IMR-90 (cell line): ENCODE results near the gene BCDIN3D. TPM values are rescaled to one million over a fixed set of nuclear protein-coding genes. Genes with fewer than 3 reads are reported as not detected.

Source experiments
- ATAC-seq: fragments of 200-7000 bp; cut with Tn5 transposase; 2 replicates; pipeline ENCODE4 v1.9.1; 2020; ENCODE audit warnings: low read depth, mild to moderate bottlenecking, moderate library complexity
- BruUV-seq: library from RNA; stranded (reverse); fragments of 400-500 nt; replicated peaks from 2 replicates; lab custom pipeline; 2021; lab: Mats Ljungman, UMichigan
- CTCF ChIA-PET: fragments of 300-600 bp; formaldehyde crosslinking; extraction: SDS; loops from one replicate; lab custom pipeline; 2021; ENCODE audit warnings: antibody characterized with exemption; lab: Yijun Ruan, JAX
- POLR2A ChIA-PET: fragments of 300-600 bp; sonication (Branson Sonifier 250); formaldehyde crosslinking; loops from one replicate; lab custom pipeline; 2022; ENCODE audit warnings: antibody characterized with exemption; ENCODE audit not compliant: unreplicated experiment; lab: Charles Lee
- DNase-seq: peaks from one replicate; pipeline ENCODE4 v3.0.0; 2013
- H2AFZ ChIP-seq: replicated peaks from 2 replicates; pipeline ENCODE3; 2013; ENCODE audit warnings: low read length, mild to moderate bottlenecking; ENCODE audit not compliant: poor library complexity
- H2AK5ac ChIP-seq: 2 replicates; pipeline ENCODE4 v1.6.1; 2013; ENCODE audit warnings: low read depth, low read length, inconsistent platforms
- H2AK9ac ChIP-seq: replicated peaks from 2 replicates; pipeline ENCODE3; 2013; ENCODE audit warnings: mild to moderate bottlenecking, low read depth, low read length, moderate library complexity; ENCODE audit not compliant: poor library complexity
- H2BK120ac ChIP-seq: 2 replicates; pipeline ENCODE4 v1.6.1; 2013; ENCODE audit warnings: low read depth, low read length, inconsistent platforms
- H2BK15ac ChIP-seq: 3 replicates; pipeline ENCODE4 v1.6.1; 2013; ENCODE audit warnings: low read depth, low read length, inconsistent platforms
- H2BK20ac ChIP-seq: 2 replicates; pipeline ENCODE4 v1.6.1; 2013; ENCODE audit warnings: low read depth, mild to moderate bottlenecking, inconsistent platforms, low read length, moderate library complexity
- H2BK5ac ChIP-seq: 2 replicates; pipeline ENCODE4 v1.6.1; 2013; ENCODE audit warnings: mild to moderate bottlenecking, low read depth, low read length, inconsistent platforms; ENCODE audit not compliant: poor library complexity, severe bottlenecking
- H3K14ac ChIP-seq: replicated peaks from 2 replicates; pipeline ENCODE4 v1.6.1; 2013; ENCODE audit warnings: low read depth, low read length, inconsistent platforms
- H3K18ac ChIP-seq: 2 replicates; pipeline ENCODE4 v1.6.1; 2013; ENCODE audit warnings: low read depth, low read length, control low read depth
- H3K23ac ChIP-seq: 2 replicates; pipeline ENCODE4 v1.6.1; 2013; ENCODE audit warnings: low read depth, low read length, inconsistent platforms
- H3K27ac ChIP-seq: 2 replicates; pipeline ENCODE4 v1.5.1; 2013; ENCODE audit warnings: mild to moderate bottlenecking, control low read depth, low read length; ENCODE audit not compliant: insufficient read depth
- H3K27me3 ChIP-seq: 2 replicates; pipeline ENCODE4 v1.6.1; 2013; ENCODE audit warnings: low read length; ENCODE audit not compliant: control insufficient read depth, insufficient read depth
- H3K36me3 ChIP-seq: 2 replicates; pipeline ENCODE4 v1.6.1; 2013; ENCODE audit warnings: low read length, mixed read lengths; ENCODE audit not compliant: control insufficient read depth, insufficient read depth
- H3K4ac ChIP-seq: 2 replicates; pipeline ENCODE4 v1.6.1; 2013; ENCODE audit warnings: low read depth, low read length, inconsistent platforms
- H3K4me1 ChIP-seq: 2 replicates; pipeline ENCODE4 v1.6.1; 2013; ENCODE audit warnings: low read length, mixed read lengths; ENCODE audit not compliant: control insufficient read depth, insufficient read depth
- H3K4me2 ChIP-seq: 2 replicates; pipeline ENCODE4 v1.6.1; 2013; ENCODE audit warnings: low read depth, mild to moderate bottlenecking, control low read depth, low read length, moderate library complexity
- H3K4me3 ChIP-seq: 2 replicates; pipeline ENCODE4 v1.5.1; 2013; ENCODE audit warnings: low read depth, mild to moderate bottlenecking, control low read depth, low read length, moderate library complexity; ENCODE audit not compliant: insufficient read depth
- H3K56ac ChIP-seq: 2 replicates; pipeline ENCODE4 v1.6.1; 2013; ENCODE audit warnings: low read length, inconsistent platforms; ENCODE audit not compliant: insufficient read depth; ENCODE audit errors: extremely low read depth
- H3K79me1 ChIP-seq, 2 experiments: 2 replicates each; pipeline ENCODE4 v1.6.1; 2013; ENCODE audit warnings: low read length in 2 of 2, inconsistent platforms in 1 of 2, low read depth in 1 of 2
- H3K9ac ChIP-seq: 2 replicates; pipeline ENCODE4 v1.6.1; 2013; ENCODE audit warnings: low read depth, low read length, control low read depth
- H3K9me1 ChIP-seq: 2 replicates; pipeline ENCODE4 v1.6.1; 2013; ENCODE audit warnings: low read length, inconsistent platforms; ENCODE audit not compliant: insufficient read depth
- H3K9me3 ChIP-seq: 2 replicates; pipeline ENCODE4 v1.6.1; 2013; ENCODE audit warnings: low read length; ENCODE audit not compliant: control insufficient read depth, insufficient read depth
- H4K20me1 ChIP-seq: 2 replicates; pipeline ENCODE4 v1.6.1; 2013; ENCODE audit warnings: low read length, inconsistent platforms; ENCODE audit not compliant: insufficient read depth
- H4K5ac ChIP-seq: 2 replicates; pipeline ENCODE4 v1.6.1; 2013; ENCODE audit warnings: mild to moderate bottlenecking, low read depth, low read length, control low read depth
- H4K8ac ChIP-seq, 2 experiments: 2 replicates each; pipeline ENCODE4 v1.6.1; 2013; ENCODE audit warnings: low read depth in 2 of 2, low read length in 2 of 2, control low read depth in 1 of 2, inconsistent platforms in 1 of 2
- H4K91ac ChIP-seq: 2 replicates; pipeline ENCODE4 v1.6.1; 2013; ENCODE audit warnings: low read depth, low read length, inconsistent platforms; ENCODE audit not compliant: insufficient read depth
- BHLHE40 ChIP-seq: fragments of 150-350 bp; IDR thresholded peaks from 2 replicates; pipeline ENCODE4 v1.6.1; 2016; ENCODE audit warnings: mild to moderate bottlenecking, low read depth, low read length
- MAFK ChIP-seq: IDR thresholded peaks from 2 replicates; pipeline ENCODE4 v1.6.1; 2012; ENCODE audit warnings: low read depth, low read length, improper control_type of control experiment
- MXI1 ChIP-seq: IDR thresholded peaks from 2 replicates; pipeline ENCODE4 v1.6.1; 2012; ENCODE audit warnings: low read depth, mild to moderate bottlenecking, low read length, moderate library complexity, borderline replicate concordance
- RCOR1 ChIP-seq: IDR thresholded peaks from 2 replicates; pipeline ENCODE4 v1.6.1; 2012; ENCODE audit warnings: mild to moderate bottlenecking, low read length, improper control_type of control experiment; ENCODE audit not compliant: insufficient replicate concordance
- RFX5 ChIP-seq: IDR thresholded peaks from 2 replicates; pipeline ENCODE4 v1.8.0; 2012; ENCODE audit warnings: low read depth, mild to moderate bottlenecking, low read length, moderate library complexity
- WGBS, 2 experiments: methylation state at CpG; one replicate each; pipeline versions ENCODE4 v1.1.5 to v1.1.7; 2013; ENCODE audit warnings: missing lambda C conversion rate in 2 of 2; ENCODE audit not compliant: insufficient read length in 1 of 2; ENCODE audit errors: extremely low coverage in 2 of 2; 5-methylcytosine and 5-hydroxymethylcytosine counted together
- dilution Hi-C: fragments of 300-500 bp; cut with HindIII; formaldehyde crosslinking; loops from one replicate; pipeline ENCODE4 v1.14.3; 2018; ENCODE audit warnings: low sequenced_read_pairs; ENCODE audit not compliant: unreplicated experiment
- in situ Hi-C: fragments of 300-500 bp; cut with MboI; formaldehyde crosslinking; loops from 3 replicates; pipeline ENCODE4 v1.14.3; 2019; ENCODE audit warnings: low sequenced_read_pairs, inconsistent platforms, mixed read lengths
- intact Hi-C: fragments of 100-400 bp; cut with micrococcal nuclease; formaldehyde crosslinking; loops from 2 replicates; pipeline ENCODE4 v1.10.0; 2022
- polyA plus RNA-seq, 3 experiments: library from polyadenylated mRNA; depleted of rRNA; stranded (reverse); fragments of >200 nt; gene quantifications; 2 replicates each; pipeline ENCODE4 v1.2.3, GENCODE V29; 2012; ENCODE audit warnings: low replicate concordance in 1 of 3
- total RNA-seq: library from RNA; depleted of rRNA; stranded (reverse); fragments of >200 nt; gene quantifications from 2 replicates; pipeline ENCODE4 v1.2.3, GENCODE V29; 2012

The BCDIN3D gene
- total and polyA plus RNA-seq, 2 of the 4 experiments (the other 2 are of a cell fraction) = 2.3 TPM

DNA sequence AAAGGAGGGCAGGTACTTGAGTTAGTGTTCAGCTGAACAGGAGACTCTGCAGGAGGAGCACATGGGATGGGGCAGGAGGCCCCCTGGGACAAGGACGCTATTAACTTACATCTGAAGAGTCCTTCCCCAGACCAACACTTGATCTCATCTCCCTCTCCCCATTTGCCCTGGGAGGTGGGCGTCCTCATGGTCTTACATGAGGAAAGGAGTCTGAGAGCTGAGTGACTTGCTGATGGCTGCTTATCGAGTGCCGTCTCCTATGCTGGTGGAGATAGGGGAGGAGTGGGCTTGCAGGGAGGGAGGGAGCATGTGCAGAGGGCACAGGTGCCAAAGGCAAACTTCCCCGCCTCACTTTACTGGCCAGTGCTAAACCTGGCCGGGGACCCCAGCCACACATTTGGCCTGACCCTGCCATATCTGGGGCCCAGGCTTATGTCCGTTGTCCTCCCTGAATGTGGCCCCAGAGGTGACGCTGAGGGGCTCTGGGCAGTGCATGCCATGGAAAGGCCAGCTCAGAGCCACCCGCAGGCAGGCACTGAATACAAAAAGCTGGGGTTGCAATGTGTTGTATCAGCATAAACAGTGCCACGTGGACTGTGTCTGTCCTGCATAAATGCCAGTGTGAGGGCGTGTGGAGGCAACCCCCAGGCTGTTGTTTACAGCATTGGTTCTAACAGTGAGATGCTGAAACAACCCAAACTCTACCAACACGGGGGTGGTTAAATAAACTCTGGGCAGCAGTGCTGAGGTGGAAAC lies 31.4 kb upstream of the BCDIN3D start:
- H3K27me3 ChIP-seq = peaks cover 13% of the 10 kb centered on the region
- TF ChIP-seq RCOR1 (no peak), MAFK (peak; percentile 67), MXI1 (peak; percentile 13; the same call in 1 of the 2 replicates), RFX5 (no peak), BHLHE40 (no peak)
- H2AK5ac ChIP-seq = no peak overlapping the region
- no TSS peak for BruUV-seq
- no peak overlapping the region for H2BK5ac ChIP-seq
- H2BK120ac ChIP-seq = no peak overlapping the region
- H4K20me1 ChIP-seq = no peaks in the 10 kb centered on the region
- no peak overlapping the region for H2BK15ac ChIP-seq
- no peak overlapping the region for H4K5ac ChIP-seq
- no peaks in the 10 kb centered on the region; the same call in 1 of the 2 replicates for H3K9me1 ChIP-seq
- intact Hi-C loops = no loop called here
- no peak overlapping the region for H3K18ac ChIP-seq
- DNase-seq (peak; percentile 21), ATAC-seq (peak; percentile 56)
- H3K79me1 ChIP-seq = no peaks in the 10 kb centered on the region
- no peaks in the 10 kb centered on the region for H3K9me3 ChIP-seq
- whole genome bisulfite sequencing, 2 experiments = 100% methylated on average over 1 of the region's 12 CpGs; no CpG with 5 or more reads in 1 of the 2 experiments
- no peak overlapping the region for H2AFZ ChIP-seq
- H4K8ac ChIP-seq = no peak overlapping the region
- no peak overlapping the region for H3K4me2 ChIP-seq
- H3K36me3 ChIP-seq = no peaks in the 10 kb centered on the region
- dilution Hi-C loops = no loop called here
- no peak overlapping the region for H3K9ac ChIP-seq
- no peak overlapping the region for H2BK20ac ChIP-seq
- H3K4me1 ChIP-seq = peaks cover 12% of the 10 kb centered on the region
- in situ Hi-C loops = no loop called here
- H3K56ac ChIP-seq = no peak overlapping the region
- H3K23ac ChIP-seq = no peak overlapping the region
- ChIA-PET POLR2A (no interaction called here), CTCF (no interaction called here)
- no peak overlapping the region for H4K91ac ChIP-seq
- H3K27ac ChIP-seq = no peak overlapping the region
- no peak overlapping the region for H3K4ac ChIP-seq
- H3K4me3 ChIP-seq = no peak overlapping the region
- H2AK9ac ChIP-seq = peak overlapping the region; percentile 68
- H3K14ac ChIP-seq = no peak overlapping the region
